ENCODE measurements around the gene MED15.

MED15 gene

DNA sequence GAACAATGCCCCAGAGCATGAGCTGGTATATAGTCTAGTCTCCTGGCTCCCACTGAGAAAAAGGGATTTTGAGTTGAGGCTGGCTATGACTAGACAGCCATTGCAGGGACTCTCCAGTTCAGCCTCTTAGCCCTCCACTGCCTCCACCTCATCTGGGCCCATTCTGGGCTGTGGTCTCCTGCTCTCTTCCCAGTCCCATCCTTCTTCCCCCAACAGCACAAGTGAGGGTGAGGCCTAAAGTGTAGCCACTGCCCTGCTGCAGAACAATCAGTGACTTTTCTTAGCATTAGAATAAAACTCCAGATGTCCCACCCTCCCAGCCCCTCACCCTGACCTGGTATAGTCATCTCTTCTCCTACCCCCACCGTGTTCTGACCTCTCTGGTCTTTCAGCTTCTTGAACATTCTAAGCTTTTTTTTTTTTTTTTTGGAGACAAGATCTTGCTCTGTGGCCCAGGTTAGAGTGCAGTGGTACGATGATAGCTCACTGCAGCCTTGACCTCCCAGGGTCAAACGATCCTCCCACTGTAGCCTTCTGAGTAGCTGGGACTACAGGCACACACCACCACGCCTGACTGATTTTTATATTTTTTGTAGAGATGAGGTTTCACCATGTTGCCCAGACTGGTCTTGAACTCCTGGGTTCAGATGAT, 4.3 kb downstream of the MED15 start:
- DNase-seq = no peak

DNA sequence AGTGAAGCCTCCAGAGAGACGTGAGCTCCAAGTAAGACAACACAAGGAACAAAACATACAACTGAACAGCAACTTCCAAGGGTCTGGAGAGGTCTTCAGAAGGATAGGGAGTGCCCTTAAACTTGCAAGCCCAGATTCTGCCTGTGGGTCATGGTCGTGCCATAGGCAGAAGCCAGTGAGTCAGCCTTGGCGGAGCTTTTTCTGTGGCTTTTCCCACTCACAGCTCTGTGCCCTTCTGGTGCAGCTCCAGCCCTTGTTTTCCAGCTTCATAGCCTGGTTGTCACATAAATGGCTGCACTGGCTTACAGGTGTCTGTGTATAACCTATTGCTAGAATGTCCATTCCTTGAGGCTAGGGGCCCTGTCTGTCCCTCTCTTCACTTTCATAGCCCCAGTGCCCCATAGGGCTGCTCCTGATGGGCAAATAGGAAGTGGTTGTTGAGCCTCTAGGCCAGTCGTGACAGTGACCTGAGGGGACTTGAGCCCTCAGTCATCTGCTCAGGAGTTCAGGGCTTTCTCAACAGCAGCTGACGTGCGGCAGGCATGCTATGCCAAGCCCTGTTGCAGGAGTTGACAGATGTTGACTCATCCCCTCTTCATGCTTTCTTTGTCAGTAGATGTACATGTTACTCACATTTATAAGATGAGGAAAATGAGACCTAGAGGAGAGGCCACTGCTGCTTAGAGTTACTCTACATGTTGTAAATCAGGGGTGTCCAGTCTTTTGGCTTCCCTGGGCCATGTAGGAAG, 7.4 kb downstream of the MED15 start:
- DNase-seq = peak; percentile 85

DNA sequence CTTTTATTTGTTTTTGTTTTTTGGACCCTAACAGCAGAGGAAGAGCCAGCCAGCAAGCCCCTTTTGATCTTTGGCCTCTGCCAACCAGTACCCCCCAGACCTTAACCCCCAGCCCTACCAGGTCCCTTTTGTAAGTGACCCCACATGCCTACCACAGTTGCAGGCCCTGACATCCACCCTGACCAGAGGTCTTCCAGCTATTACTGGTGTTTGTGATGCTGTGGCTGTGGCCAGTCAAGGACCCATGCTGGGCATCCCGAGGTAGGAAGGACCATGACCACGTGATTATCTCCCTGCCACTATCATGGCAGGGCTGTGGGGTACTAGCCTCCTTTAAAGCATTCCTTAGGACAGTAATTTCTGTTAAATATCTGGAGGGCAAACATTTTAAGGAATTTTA, 9.0 kb downstream of the MED15 start:
- DNase-seq = no peak

DNA sequence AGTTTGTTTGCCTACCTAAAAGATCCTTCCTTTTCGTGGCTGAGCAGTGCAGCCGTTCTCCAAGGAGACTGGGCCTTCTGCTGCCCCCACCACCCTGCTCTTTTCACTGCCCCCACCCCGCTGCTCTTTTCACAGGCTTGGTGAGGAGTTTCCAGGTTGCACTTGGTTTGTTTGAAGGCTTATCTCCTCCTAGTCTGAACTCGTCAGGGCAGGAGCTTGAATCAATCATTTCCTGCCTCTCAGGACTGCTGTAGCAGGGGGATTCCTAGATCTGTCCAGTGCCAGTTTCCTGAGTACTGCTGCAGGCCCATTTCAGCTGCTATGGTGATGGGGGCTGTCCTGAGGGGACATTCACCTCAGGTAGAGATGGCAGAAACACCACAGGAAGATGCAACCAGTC, 10.0 kb downstream of the MED15 start:
- DNase-seq = no peak

DNA sequence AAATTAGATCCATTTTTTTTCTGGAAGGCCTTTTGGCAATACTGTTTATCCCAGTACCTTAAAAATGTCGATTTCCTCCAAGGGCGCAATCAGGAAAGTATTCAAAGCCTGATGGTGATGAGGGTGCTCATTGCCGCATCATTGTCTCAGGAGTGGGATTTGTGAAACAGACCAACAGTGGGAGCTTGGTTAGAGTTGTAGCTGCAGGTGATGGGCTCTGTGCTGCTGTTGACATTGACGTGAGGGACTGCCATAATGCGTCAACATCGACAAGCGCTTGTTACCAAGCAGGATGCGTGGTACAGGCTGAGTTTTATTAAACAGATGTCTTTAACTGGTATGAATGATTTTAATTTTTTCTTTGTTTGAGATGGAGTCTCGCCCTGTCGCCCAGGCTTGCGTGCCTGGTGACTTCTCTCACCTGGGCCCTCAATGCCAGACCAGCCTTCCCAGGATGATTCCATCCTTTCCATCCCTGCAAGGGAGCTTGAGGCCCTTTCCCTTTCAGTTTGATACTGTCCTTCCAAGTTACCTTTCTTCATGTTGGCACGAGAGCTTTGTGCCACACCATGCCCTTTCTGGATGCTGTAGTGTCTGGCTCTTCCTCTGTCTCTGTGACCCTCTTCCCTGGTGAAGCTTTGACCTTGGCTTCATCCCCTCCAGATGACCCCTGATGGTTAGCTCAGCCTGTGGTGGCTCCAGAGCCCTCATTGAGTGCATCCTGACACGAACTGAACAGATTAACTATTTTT, 10.6 kb downstream of the MED15 start:
- no peak for DNase-seq

DNA sequence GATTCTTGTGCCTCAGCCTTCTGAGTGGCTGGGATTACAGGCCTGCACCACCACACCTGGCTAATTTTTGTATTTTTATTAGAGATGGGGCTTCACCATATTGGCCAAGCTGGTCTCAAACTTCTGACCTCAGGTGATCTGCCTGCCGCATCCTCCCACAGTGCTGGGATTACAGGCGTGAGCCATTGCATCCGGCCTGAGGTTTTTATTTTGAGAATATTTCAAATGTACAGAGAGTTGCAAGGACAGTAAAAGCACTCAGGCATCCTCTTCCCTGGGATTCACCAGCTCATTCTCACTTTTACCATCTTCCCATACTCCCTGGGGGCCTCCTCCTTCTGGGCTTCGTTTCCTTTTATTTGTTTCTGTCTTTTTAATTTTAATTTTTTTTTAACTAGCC, 12.1 kb downstream of the MED15 start:
- DNase-seq = no peak

DNA sequence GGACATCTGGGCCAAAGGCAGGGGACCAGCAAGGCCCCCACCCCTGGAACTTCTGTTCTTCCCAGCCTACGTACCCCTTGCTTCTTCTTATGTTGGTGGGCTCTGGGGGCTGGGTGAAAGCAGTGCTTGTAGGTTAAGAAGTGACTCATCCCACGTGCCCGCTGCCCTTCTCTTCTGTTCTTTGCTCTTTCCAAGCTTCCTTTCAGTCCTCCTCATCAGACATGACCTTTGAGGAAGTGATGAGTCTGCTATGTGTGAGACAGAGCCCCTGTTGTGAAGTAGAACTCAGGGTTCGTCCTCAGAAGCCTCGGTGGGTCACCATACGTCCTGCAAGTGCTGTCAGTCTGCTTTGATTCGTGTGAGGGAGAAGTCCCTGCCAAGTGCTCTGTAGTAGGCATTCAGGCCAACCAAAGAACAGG, 12.7 kb downstream of the MED15 start:
- peak; percentile 61 for DNase-seq

DNA sequence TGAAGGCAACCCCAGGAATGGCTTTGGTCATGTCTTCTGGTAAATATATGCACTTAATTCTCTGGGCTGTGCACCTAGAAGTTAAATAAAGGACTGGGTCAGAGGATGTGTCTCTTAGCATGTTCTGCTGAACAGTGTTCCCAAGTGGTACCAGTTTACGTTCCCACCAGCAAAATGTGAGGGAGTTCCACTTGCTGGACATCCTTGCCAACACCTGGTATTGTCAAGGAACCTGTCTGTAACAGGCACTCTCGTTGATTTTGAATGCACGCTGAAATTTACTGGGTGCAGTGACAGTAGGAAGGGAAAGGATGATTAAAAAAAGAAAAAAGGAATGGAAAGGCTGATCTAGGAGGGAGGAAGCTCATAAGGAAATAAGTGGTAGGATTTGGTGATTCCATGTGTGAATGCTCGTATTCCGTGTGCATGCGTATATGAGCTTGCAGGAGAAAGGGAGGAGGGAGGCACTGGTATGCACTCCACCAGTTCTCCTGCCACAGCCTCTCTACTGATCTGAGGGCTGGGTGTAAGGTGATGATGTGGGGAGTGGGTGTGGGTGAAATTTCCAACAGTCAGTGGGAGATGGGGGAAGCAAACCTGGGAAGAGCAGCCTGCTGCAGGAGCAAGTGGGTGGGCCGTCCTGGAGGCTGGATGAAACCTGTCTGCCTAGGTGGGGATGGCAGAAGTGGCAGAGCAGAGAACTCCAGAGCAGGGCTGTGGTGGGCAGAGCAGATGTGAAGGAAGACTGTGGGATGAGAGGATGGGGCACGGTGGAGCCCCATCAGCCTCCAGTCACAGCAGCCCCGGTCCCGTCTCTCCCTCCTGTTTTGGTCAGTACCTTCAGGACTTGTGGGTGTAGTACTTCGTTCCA, 15.0 kb downstream of the MED15 start:
- DNase-seq = no peak

DNA sequence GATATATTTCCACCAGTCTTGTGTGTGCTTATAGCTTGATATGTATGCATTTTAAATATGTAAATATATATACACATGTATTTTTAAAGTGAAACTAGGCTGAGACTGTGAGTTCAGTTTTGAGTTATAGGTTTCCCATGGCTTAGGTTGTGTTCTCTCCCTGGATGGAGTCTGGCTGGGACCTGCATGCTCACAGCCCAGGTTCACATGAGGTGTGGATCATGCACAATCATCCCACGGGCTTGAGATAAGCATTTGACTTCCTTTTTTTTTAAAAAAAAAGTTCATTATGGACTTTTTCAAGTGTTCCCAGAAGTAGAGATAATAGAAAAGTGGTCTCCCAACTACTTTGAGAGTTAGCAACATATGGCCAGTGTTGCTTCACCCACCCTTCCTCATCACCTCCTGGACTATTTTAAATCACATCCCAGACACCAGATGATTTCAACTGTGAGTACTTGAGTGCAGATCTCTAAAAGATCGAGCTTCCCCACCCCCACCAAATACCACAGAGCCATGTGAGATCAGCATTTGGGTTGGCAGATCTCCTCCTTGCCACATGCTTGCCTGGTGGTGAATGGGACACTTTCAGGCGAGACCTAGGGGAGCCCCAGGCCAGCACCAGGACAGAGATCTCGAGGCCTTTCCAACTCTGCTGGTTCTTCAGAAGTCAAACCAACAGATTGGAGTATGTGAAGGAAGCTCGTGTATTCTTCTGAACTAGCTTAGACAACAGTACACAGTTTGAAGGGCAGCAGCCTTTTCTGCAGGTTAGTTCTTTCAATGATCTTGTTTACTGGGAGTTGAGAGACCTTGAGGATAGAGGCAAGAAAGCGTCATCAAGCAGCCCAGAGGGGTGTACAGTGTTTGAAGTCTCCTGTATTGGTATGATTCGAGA, 15.9 kb downstream of the MED15 start:
- peak; percentile 76 for DNase-seq

DNA sequence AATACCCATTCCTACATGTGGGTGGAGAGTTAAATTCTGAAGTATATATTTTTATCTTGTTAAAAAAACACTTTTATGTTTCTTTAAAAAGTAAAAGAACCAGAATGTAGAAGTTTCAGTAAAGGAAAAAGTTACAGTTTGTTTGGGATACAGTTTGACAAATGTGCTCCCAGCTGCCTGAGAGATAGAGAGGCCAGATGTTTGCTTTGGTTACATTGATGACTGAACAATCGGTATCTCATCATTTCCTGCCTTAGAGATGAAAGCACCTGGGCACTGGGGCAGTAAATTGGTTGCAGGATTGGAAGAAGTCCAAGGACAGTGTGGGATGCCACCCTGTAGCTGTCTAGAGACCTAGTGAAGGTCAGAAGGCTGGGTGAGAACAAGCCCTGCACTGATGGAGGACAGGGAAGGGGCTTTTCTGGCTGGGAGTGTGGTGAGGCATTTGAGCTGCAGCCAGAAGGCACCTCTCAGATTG, 16.6 kb downstream of the MED15 start:
- no peak for DNase-seq

DNA sequence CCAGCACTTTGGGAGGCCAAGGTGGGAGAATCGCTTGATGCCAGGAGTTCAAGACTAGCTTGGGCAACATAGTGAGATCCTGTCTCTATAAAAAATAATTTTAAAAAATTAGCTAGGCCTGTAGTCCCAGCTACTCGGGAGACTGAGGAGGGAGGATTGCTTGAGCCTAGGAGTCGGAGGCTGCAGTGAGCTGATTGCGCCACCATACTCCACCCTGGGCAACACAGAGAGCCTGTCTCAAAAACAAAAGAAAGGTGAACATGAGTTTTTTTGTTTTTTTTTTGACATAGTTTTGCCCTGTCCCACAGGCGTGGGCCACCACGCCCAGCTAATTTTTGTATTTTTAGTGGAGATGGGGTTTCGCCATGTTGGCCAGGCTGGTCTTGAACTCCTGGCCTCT, 17.6 kb downstream of the MED15 start:
- DNase-seq = no peak

DNA sequence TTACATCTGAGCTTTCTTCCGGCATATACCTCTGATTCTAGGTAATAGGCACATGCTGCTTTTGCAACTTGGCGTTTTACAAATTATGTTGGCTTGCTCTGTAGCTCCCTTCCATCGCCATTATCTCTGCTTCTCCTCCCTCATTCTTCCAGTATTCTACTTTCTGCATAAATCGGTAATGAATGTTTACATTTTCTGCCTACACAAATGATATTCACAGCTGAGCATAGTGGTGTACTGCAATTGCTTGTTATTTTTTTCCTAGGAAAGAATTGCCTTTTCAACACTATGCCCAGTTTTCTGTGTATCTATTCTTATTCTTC, 18.9 kb downstream of the MED15 start:
- no peak for DNase-seq

DNA sequence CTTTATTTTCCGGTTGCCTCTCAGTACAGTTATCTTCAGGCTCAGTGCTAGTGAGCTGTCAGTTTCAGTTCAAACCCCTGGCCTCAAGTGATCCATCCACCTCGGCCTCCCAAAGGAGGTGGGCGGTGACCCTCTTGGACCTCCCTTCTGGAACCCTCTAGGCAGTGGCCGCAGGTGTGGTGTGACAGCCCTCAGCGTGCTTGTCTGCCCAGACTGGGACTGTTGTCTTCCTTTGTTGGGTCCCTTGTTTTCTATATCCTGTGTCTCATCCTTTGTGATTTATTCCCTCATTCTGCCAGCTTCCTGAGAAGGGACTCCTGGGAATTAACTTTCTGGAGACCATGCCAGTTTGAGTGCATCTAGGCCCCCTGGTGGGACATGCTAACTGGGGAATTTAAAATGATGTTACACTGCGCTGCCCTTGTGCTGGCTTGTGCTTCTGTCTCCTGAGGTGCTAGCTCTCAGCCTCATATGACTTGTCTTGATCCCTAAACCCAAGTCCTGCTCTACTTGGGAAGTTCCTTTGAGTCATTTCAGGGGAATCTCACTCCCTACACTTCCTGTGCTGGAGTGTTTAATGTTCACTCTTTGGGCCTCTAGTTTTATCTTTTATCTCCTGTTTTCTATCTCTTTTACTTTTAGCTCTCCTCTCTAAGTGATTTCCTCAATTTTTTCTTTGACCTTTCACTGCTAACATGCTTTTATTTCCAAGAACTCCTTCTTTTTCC, 19.4 kb downstream of the MED15 start:
- DNase-seq = peak; percentile 82

DNA sequence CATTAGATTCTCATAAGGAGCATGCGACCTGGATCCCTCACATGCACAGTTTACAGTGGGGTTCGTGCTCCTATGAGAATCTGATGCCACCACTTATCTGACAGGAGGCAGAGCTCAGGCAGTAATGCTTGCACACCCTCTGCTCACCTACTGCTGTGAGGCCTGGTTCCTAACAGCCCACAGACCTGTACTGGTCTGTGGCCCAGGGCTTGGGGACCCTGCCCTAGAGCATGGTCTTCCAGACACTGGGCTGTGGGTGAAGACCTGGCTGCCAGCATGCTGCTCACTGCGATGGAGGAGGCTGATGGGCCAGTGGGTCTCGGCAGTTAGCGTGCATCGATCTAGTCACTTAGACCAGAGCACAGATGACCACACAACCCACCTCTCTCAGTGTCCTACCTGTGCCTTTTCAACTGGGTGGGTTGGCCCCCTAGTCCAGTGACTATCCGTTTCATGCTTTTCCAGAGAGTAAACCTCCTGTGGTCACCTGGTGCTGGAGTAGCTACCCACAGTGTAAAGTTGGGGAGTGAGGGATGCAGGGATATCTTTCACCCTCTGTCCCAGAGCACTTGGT, 21.1 kb downstream of the MED15 start:
- no peak for DNase-seq

DNA sequence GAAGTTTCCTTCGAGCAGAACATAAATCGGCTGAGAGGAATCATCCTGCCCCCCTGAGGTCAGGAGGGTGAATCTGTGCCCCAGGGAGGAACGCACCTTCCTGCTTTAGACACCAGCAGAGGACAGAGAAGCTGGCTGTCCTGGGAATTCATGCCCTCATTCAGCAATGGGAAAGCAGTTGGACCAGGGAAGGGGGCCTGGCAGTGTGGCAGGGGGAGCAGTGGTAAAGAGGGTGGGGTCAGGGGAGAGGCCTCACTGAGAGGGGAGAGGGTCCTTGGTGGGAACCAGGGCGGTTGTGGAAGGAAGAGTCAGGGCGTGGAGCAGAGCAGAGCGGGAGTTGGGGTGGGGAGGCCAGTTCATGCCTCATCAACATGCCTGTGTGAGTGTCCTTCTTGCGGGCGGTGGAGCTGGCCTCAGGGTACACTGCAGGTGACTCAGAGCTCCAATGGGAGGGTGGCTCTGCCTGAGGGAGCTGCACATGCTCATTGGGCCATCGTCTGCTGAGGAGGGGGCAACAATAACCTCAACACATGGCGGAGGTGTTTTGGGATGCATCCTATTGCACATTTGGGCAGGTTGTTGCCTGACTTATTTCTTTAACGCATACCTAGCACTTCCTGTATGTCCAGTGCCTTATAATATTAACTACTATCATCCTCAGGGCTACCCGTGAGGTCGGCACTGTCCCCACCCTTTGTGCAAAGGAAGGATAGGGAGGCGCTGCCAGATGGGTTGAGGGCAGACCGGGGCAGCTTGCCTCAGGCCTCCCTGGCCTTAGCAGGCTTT, 23.2 kb downstream of the MED15 start:
- peak; percentile 71 for DNase-seq

DNA sequence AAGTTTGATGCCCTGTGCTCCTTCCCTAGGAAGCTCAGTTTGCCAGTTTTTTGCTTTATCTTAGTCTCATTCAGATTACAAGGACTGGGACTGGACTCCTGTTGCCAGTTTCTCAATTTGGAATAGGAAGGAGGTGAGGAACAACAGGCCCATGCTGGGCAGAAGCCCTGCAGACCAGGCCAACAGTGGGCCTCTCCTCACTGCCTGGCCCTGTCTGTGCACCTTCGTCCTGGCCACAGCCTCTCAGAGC, 23.7 kb downstream of the MED15 start:
- DNase-seq = no peak

DNA sequence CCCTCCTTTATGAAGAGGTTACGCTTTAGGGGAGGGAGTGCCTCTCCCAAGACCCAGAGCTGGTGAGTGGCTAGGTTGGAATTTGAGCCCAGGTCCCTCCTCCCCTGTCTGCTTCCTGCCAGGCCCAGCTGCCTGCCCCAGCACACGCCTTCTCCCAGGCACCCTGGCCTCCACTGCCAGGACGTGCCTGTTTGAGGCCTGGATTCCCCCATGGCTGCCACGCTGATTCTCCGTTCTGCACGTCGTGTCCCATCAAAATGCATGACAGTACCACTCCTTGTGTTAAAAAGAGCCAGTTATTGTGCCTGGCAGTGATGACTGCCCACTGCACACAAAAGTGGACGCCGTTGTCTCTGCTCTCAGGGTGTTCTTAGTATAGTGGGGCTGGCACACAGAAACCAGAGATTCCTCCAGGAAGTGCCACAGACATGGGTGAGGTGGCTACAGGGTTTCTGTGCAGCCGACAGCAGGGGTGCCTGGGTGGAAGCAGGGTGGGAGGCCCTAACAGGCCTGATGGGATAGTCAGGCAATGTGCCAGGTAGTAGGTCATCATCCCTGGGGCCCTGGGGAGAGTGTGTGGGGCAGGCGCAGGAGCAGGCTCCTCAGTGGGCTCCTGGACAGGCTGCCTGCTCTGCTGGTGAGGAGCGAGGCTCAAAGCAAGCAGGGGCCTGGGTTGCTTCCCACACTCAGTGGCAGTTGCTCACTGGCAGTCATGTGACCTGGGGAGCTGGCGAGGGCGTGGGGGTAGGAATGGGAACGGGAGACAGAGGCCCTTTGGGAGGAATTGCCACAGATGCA, 24.2 kb downstream of the MED15 start:
- DNase-seq = peak; percentile 90

DNA sequence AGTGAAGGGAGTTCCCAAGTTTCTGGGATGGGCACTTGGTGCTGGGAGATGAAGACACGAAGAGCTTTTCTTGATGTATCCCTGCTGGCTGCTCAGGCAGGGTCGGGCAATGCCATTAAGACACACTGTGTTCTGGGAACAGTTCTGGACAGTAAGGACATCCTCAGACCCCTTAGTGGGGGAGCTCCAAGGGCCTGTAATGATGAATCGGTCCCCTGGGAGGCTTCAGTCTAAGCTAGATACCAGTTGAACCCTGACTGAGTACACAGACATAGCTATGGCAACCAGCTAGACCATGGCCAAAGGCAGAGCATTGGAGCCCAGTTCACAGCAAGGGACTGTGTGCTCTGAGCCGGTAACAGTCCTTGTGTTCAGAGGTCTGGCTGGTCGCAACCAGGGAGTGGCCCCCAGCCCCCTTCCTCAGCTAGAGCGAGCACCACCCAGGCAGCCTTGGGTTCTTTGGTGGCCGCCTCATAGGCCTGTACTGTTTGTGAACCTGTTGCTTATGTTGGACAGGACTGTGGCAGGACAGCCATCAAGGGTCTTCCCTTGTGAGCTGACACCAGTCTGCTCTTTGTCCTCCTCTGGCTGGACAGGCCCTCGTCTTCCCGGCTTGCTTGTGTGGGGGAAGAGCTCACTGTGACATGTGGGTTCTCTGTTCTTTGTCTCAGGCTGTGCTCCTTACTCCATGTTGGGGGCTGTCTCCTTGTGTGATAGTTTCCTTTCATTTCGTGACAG, 25.0 kb downstream of the MED15 start:
- peak; percentile 55 for DNase-seq
